Type B pancreatic cell (in vitro differentiated cells): ENCODE measurements around the gene TRIM65. TPM values are rescaled to one million over a fixed set of nuclear protein-coding genes. Genes with fewer than 3 reads are reported as not detected.

Source experiments
- DNase-seq: peaks from one replicate; pipeline ENCODE4 v3.0.0; 2021; ENCODE audit warnings: mixed read lengths; ENCODE audit not compliant: unreplicated experiment; ENCODE audit errors: extremely low spot score
- H3K27ac Mint-ChIP-seq: 2 replicates; pipeline ENCODE4 v1.8.0; 2021; ENCODE audit warnings: mild to moderate bottlenecking, mixed read lengths
- H3K27me3 Mint-ChIP-seq: 2 replicates; pipeline ENCODE4 v1.8.0; 2021; ENCODE audit warnings: mixed read lengths
- H3K36me3 Mint-ChIP-seq: 2 replicates; pipeline ENCODE4 v1.8.0; 2021; ENCODE audit warnings: mixed read lengths
- H3K4me1 Mint-ChIP-seq: one replicate; pipeline ENCODE4 v1.8.0; 2021; ENCODE audit warnings: mixed read lengths; ENCODE audit not compliant: unreplicated experiment
- H3K4me3 Mint-ChIP-seq: 2 replicates; pipeline ENCODE4 v1.8.0; 2021; ENCODE audit warnings: mild to moderate bottlenecking, mixed read lengths
- H3K9me3 Mint-ChIP-seq: 2 replicates; pipeline ENCODE4 v1.8.0; 2021; ENCODE audit warnings: mixed read lengths
- total RNA-seq: library from RNA; stranded (reverse); gene quantifications from 2 replicates; pipeline ENCODE4 v1.2.1, GENCODE V29; 2021; ENCODE audit warnings: low replicate concordance
- TF ChIP-seq, protein P1 (sequence below): fragments of 200-600 bp; sonication (generic); conservative IDR thresholded peaks from 2 replicates; pipeline ENCODE4 v1.5.0; 2021; ENCODE audit warnings: antibody characterized with exemption, mild to moderate bottlenecking

The TRIM65 gene
- total RNA-seq, 1 donor from 2014 or later: 19.0 TPM

DNA sequence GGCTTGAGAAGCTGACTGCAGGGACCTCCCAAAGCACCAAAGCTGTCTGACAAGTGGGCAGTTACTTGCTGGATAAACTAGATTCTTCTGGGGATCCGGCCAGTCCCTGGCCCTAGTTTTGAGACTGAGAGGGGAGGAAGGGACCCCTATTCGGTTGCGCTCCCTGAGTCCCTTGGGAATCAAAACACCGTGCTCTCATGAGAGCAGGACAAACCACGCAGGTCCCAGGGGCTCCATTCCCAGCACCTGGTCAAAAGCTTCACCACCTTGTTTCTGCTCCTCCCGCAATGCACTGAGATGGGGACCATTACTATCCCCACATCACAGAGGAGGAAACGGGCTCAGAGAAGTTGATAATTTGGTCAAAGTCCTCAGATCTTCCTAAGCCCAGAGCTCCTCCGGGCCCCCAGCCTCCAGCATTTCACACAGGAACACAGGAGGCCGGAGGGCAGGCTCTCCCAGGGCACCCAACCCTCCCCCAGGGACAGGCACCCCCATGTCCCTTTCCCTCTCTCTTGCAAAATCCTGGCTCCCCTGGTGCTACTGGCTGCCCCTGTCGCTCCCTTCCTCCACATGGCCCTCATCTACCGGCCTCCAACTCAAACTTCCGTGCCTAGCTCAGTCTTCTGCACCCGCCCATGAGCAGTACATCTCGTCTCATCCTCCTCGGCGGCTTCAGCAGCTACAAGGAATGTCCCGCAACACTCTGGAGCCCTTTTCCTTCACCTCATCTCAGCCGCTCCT is 3.3 kb downstream of the TRIM65 start:
- TF ChIP-seq, protein P1, sequence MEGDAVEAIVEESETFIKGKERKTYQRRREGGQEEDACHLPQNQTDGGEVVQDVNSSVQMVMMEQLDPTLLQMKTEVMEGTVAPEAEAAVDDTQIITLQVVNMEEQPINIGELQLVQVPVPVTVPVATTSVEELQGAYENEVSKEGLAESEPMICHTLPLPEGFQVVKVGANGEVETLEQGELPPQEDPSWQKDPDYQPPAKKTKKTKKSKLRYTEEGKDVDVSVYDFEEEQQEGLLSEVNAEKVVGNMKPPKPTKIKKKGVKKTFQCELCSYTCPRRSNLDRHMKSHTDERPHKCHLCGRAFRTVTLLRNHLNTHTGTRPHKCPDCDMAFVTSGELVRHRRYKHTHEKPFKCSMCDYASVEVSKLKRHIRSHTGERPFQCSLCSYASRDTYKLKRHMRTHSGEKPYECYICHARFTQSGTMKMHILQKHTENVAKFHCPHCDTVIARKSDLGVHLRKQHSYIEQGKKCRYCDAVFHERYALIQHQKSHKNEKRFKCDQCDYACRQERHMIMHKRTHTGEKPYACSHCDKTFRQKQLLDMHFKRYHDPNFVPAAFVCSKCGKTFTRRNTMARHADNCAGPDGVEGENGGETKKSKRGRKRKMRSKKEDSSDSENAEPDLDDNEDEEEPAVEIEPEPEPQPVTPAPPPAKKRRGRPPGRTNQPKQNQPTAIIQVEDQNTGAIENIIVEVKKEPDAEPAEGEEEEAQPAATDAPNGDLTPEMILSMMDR: no peak
- Mint-ChIP-seq H3K4me1 (peaks cover 22% of the 10 kb centered on the region), H3K27ac (peak overlapping the region; percentile 77), H3K27me3 (no peaks in the 10 kb centered on the region), H3K36me3 (peaks cover 4% of the 10 kb centered on the region), H3K9me3 (no peaks in the 10 kb centered on the region), H3K4me3 (peak overlapping the region; percentile 47)
- DNase-seq: no peak

DNA sequence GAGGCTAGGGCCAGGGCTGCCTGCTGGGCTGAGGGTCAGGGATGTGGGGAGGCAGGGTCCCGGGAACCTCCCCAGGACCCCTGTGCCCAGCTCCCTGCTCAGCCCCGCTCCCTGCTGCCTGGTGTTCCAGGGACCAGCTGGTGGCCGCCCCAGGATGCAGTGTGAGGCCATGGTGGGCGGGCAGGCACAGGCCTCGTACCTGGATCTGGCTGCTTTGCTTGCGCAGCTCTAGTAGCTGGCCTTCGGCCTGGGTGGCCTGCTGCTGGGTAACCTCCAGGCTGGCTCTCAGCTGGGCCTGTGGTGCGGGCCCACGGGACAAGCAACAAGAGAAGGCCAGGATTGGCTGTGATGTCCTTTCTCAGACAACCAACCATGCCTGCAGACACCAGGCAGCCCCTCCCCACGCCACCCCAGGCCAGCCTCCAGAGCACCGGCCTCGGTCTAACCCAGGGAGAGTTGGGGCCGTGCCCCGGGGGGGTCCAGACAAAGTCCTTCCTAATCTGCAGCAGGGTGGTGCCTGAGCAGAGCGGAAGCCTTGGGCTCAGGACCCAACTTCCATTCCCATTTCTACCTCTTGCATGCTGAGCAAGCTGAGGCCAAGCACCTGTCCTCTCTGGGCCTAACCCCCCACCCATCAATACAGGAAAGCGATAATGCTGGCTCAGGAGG is 4.1 kb downstream of the TRIM65 start:
- Mint-ChIP-seq H3K27me3 (no peaks in the 10 kb centered on the region), H3K4me3 (no peak overlapping the region), H3K36me3 (peaks cover 4% of the 10 kb centered on the region), H3K27ac (no peak overlapping the region), H3K9me3 (no peaks in the 10 kb centered on the region), H3K4me1 (peaks cover 22% of the 10 kb centered on the region)
- no peak for DNase-seq
- TF ChIP-seq, protein P1: no peak

DNA sequence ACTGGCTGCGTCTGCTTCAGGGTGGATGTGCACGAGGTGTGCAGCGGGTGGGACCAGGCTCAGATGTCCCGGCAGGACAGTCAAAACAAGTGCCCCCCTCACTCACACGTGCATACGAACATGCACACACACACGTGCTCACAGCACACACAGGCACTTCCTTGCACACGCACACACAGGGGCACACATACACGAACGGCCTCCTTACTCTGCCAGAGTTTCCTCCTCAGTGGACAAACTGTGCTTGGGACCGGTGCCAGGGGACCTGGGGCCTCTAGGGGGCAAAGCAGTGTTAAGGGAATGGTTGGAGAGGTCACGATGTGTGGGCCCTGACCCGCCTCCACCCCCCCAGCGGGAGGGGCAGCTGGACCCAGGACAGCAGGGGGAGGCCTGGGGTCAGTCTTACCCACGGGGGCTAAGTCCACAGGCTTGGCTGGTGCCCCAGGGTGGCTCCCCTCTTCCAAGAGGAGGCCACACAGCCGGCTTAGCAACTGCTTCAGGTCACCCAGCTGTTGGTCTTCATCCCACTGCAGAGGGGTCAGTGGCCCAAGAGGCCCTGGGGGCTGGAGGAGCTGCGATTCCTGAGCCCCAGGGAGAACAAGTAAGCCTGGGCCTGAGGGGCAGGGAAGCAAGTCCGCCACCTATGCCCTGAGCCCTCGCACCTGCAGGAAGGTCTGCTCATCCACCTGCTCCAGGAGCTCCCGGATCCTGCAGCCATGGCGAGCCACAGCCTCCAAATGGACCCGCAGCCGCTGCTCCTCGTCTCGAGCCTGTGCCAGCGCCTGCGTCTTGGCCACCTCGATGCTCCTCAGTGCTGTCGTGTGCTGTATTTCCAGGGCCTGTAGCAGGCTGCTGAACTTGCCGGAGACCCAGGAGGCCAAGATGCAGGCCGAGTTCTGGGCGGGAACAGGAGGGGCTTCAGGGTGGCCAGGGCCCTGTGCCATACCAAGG is 4.9 kb downstream of the TRIM65 start:
- Mint-ChIP-seq H3K27me3 (no peaks in the 10 kb centered on the region), H3K9me3 (no peaks in the 10 kb centered on the region), H3K4me1 (peaks cover 17% of the 10 kb centered on the region), H3K36me3 (peaks cover 4% of the 10 kb centered on the region), H3K4me3 (no peak overlapping the region), H3K27ac (no peak overlapping the region)
- TF ChIP-seq, protein P1: no peak
- DNase-seq: no peak

DNA sequence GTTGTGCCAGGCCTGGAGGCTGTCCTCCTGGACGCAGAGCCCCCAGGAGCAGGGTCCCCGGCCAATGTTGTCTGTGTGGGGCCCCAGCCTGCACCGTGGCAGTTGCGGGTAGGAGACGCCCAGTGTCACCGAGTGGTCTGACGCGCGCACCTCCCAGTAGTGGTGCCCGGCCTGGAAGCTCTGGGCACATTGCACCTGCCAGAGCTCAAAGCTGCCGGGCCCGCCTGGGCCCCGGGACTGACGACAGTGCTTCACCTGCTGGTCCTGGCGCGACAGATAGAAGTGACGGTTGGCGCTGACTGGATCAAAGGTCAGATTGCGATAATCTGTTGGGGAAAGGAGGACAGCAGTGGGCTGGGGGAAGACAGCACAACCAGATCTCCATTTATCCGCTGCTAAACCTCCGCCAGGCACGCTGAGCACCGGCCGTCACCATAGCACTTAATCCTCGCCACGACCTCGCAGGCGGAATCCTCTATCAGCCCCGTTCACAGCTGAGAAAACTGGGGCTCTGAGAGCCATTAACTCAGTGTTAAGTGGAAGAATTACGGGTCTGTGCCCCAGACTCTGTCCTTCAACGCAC is 5.6 kb downstream of the TRIM65 start:
- TF ChIP-seq, protein P1: no peak
- Mint-ChIP-seq H3K27ac (no peak overlapping the region), H3K9me3 (no peaks in the 10 kb centered on the region), H3K27me3 (no peaks in the 10 kb centered on the region), H3K36me3 (peaks cover 4% of the 10 kb centered on the region), H3K4me3 (no peak overlapping the region), H3K4me1 (peaks cover 17% of the 10 kb centered on the region)
- DNase-seq: no peak

DNA sequence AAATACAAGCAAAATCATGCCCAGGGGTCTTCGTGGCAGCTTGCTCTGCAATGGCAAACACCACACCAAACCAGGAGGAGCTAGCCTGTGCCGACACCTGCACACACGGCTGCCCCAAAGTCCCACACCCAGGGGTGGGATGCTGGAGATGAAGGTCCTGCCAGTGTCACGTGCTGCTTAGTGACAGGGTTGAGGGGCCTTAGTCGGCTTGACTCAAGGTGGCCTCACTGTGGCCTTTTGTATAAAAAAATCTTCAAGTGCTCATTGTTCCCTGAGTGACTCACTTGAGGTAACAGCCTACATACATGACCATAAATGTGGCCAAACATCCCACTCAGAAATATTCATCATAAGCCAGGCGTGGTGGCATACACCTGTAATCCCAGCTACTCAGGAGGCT is 7.3 kb downstream of the TRIM65 start:
- peaks cover 5% of the 10 kb centered on the region for H3K27me3 Mint-ChIP-seq
- H3K4me1 Mint-ChIP-seq: peaks cover 8% of the 10 kb centered on the region
- no peaks in the 10 kb centered on the region for H3K9me3 Mint-ChIP-seq
- no peak overlapping the region for H3K27ac Mint-ChIP-seq
- H3K36me3 Mint-ChIP-seq: no peaks in the 10 kb centered on the region
- DNase-seq: no peak
- H3K4me3 Mint-ChIP-seq: no peak overlapping the region
- TF ChIP-seq, protein P1: no peak
